Erythroblast (primary cell): ENCODE results near the gene TMPRSS15.

ENCODE experiments used
- DNase-seq, 2 experiments: peaks; one replicate each; lab custom pipeline; 2025; lab: John Stamatoyannopoulos, UW
- GATA1 ChIP-seq: IDR thresholded peaks from 2 replicates; pipeline ENCODE4 v1.6.1; 2011; ENCODE audit warnings: low read depth, mild to moderate bottlenecking, control low read depth, low read length, moderate library complexity
- POLR2A ChIP-seq: IDR thresholded peaks from 2 replicates; pipeline ENCODE4 v1.6.1; 2011; ENCODE audit warnings: mild to moderate bottlenecking, low read length

TMPRSS15 gene

DNA sequence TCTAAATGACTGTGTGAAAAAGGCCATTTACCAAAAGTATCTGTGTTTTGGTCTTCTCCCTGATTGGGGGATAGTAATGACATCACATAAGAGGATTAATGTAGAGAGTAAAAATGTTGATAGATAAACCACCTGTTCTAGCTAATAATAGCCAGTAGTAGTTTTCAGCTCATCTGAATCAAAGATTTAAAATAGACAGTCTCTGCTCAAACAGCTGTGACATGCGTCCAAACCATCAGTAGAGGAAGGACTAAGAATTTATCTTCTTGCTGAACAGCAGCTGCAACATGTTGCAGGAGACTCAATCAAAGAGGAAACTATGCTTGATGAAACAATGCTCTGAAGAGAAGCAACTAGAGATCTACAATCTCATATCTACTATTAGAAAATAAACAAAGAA, 21.4 kb downstream of the TMPRSS15 start:
- TF ChIP-seq POLR2A: no peak
- TF ChIP-seq GATA1: no peak
- no peak for DNase-seq

DNA sequence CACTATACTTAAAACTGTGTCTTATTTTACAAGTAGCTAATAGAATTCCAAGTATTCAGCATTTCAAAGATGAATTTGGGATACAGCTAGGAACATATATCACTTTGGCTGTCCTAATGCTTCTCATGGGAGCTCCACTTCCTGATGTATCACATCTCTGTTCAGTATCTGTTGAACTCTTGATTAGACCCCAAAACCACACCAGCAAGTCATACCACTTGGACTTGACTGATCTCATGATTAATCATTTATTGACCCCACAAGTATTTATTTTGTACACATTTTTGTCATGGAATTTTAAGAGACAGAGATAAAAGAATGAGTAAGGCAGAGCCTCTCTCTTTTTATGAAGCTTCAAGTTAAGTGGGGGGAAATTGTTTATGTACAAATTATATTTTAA, 30.0 kb downstream of the TMPRSS15 start:
- no peak for DNase-seq
- TF ChIP-seq POLR2A (no peak), GATA1 (no peak)

DNA sequence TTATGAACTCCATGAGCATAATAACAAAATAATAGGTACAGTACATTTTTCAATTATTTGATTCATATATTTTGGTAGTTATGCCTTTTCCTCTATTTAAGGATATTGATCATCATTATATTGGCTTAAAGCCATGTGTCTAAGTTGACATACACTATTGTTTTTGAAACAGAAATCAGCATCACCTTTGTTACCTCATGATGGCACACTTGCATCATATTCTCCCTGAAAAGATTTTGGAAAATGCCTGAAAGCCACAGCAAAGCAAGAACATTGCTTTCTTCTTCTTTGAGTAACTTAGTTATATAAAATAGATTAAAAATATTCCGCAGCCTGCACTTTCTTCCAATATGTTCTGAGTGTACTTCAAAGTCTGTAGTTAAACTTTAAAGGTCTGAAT, 33.3 kb downstream of the TMPRSS15 start:
- DNase-seq: no peak
- TF ChIP-seq GATA1 (no peak), POLR2A (no peak)

DNA sequence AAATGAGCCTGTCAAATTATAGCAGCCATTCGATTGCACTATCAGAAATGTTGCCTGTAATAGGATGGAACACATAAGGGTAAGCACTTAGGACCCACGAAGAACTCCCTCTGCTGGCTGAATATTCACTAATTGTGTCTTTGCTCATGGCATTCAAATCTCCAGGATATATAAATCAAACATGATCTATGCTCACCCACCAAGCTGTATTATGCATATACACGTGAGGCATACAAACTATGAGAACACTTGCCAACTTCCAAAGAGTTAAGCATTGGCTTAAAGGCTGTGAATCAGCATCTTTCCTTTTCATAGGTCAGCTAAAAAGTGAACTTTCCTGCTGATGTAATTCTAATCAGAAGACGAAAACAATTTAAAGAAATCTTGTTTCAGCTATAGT, 34.5 kb downstream of the TMPRSS15 start:
- TF ChIP-seq POLR2A (no peak), GATA1 (no peak)
- peak in 1 of 2 experiments; percentile 1 for DNase-seq

DNA sequence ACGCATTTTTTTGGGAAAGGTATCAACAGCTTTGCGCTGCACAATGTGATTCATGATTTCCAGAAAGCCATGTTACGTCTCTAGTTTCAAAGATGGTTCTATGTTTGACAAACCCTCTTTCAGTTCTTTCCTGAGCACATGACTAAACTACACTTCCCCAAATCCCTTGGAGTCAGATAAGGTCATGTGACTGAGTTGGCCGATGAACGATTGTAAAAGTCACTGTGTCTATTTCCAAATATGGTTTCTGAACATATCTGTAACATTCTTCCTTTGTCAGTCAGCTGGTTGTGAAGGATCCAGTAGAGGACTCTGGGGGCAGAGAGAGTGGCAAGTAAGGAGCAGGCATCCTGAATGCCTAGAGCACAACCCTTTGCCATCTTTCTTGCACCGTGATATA, 35.4 kb downstream of the TMPRSS15 start:
- TF ChIP-seq GATA1 (no peak), POLR2A (no peak)
- DNase-seq: no peak

DNA sequence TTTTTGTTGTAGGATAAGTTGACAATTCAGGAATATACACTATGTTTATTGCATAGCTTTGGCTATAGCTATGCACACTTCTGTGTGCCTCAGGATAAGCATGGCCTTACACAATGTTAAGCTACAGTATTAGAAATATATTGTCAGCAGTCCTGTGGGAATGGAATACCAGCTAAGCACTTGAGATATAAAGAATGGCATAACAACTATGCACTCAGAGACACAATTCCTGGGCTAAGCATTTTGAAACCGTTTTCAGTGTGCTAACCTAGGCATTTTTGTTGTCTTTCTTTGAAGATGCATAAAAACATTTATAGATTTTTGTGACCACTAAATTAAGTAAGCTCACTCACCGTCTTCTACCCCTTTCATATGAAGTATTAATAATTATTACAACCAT, 46.8 kb downstream of the TMPRSS15 start:
- TF ChIP-seq POLR2A: no peak
- no peak for TF ChIP-seq GATA1
- no peak for DNase-seq

DNA sequence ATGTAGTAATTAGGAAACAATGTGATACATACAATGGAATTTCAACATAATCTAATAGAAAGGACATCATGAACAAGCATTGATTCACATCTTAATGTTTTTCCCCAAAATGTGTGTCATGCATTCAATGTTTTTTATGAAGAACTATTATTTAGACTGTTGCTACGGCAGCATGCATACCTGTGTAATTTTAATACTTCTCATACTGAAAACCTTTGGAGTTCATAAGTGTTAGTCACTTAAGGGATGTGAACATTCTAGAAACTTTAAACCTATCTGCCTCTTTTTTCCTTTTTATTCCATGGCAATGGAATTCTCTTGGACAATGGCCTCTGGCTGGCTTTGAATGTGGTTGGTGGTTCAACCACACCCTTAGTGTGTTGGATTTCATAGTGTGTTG, 48.6 kb downstream of the TMPRSS15 start:
- no peak for DNase-seq
- TF ChIP-seq POLR2A (no peak), GATA1 (no peak)

DNA sequence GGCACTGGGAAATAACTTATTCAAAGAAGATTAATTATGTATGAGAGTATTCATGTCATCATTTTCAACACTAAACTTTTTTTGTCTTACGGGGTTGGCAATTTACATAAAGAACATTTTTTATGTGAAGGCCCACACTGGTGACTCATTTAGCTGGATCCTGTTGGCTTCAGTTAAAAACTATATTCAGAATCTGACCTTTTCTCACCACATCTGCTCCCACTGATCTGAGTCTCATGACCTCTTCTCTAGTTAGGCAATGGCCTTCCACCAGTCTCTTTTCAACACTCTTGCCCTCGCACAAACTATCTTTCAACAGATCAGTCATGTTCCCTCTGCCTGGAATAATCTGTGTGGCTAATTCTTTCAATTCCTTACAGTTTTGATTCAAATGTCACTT, 53.4 kb downstream of the TMPRSS15 start:
- no peak for DNase-seq
- TF ChIP-seq GATA1 (no peak), POLR2A (no peak)

DNA sequence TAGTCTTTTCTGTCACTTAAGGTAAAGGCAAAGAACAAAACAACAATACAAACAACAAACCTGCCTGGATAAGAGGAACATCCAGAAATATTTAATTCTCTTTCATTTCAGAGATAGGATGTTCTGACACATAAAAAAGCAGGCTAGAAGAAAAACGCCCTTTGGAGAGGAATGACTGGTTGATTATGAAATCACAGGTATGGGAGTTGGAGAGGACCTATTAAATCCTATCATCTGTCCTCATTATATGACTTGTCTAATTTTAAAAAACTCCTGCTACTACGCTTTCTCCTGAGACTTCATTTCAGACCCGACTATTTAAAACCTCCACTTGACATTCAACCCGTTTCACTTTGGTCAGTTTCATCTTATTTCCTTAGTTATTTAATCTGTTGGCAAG, 54.1 kb downstream of the TMPRSS15 start:
- TF ChIP-seq POLR2A (no peak), GATA1 (no peak)
- no peak for DNase-seq

DNA sequence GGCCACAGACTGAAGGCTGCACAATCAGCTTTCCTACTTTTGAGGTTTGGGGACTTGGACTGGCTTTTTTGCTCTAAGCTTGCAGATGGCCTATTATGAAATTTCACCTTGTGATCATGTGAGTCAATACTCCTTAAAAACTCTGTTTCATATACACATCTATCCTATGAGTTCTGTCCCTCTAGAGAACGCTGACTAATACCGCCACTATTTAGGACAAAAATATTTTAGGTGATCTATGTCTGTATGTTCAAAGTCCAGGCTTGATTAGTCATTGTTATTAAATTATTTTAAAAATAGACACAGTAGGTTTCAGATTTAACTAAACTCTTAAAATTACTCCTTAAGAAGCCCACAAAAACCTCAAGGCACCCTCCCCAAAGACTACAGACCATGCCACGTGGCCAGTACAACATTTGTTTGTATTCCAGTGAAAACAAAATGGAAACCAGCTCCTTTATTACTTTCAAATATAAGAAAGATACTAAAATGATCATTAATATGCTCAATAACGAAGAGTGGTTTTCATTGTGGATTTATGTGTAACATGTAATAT, 63.1 kb downstream of the TMPRSS15 start:
- no peak for TF ChIP-seq GATA1
- no peak for TF ChIP-seq POLR2A
- no peak for DNase-seq

DNA sequence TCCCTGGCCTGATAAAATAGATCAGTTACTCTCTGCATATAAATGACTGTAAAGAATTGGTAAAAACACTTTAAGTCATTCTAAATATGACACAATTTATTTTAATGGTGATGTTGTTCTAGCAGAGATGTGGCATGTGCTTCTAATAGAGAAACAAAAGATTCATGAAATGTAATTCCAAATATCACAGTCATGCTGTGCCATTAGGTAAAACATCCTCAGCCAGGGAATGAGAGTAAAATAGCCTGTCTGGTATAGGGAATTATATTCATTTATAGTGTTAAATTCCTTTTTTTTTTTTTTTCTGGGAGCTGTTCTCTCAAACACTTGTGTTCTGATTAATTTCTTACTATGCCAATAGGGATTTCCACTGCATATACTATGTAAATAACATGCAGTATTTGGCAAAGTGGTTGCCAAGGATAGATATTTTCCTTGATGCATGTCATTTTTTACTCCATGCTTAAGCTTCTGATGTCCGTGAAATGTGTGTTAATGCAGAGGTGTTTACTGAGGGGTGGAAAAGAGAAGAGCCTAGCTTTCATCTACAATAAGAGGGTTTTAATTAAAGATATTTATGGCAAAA, 67.8 kb downstream of the TMPRSS15 start:
- no peak for DNase-seq
- TF ChIP-seq POLR2A (no peak), GATA1 (no peak)

DNA sequence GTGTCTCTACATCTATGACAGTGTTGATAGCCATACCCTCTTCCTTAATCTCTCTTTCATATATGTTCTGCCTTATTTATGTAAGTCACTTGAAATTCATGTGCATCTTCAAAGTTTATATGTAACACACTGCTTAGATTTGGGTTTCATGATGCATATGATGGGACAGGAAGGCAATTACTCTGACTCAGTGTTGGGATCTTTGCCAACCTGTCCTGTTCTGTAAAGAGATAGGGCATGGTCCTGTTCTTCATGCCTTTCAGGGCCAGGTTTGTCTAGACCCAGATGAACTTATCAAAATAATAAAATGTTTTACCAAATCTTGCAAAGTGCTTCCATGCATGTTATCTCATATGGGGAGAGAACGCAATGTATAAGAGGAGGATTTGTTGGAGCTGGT, 69.5 kb downstream of the TMPRSS15 start:
- DNase-seq: no peak
- TF ChIP-seq GATA1 (no peak), POLR2A (no peak)

DNA sequence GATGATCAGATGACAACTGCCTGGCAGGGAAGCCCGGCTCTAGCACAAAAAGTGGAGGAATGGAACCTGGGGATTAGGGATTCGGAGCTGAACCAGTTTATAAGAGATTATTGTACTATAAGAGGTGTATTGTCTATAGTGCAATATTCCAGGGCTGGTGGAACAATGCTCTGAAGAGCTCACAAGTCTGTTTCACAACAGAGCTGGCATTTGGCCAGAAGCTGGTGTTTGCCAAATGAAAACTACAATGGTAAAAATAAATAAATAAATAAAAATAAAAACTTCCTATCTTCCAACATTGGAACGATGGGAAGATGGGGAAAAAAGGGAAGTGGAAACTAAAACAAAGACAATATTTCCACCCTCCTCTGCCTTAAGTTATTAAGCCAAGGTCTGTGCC, 85.4 kb downstream of the TMPRSS15 start:
- TF ChIP-seq POLR2A: no peak
- TF ChIP-seq GATA1: no peak
- no peak for DNase-seq

DNA sequence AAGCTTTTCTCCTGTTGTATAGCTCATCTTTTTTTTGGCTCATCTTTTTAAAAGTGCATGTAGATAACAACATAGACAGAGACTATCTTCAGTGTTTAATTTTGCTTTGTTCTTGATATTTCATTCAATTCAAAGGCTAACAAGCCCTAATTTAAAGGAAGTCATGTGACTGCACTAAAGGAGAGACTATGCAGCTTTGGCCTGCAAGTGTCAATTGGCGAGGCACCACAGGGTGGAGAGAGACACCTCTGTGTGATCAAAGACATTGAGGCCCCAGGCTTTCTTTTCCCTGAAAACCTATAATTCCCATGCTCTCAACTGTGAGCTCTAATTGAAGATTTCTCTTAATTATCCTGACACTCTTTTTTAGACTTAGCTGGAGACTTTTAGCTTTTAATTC, 105.4 kb downstream of the TMPRSS15 start:
- TF ChIP-seq GATA1 (no peak), POLR2A (no peak)
- DNase-seq: no peak

DNA sequence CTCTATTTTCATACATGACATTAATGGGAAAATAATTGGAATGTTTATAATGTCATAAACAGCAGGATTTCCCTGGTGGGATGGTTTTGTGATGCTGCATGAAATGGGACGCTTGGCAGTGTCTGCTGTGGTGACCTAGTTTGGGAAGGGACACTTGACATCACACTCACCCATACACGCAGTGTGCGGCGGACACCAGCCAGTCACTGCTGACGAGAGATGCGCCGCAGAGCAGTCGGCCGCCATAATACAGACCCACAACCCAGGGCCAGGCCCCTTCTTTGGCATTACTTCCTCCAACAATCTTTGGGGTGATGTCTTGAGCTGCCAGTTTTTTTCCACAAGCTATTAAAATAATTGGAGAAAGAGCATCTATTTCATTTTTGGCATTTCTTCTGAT, 109.5 kb downstream of the TMPRSS15 start:
- TF ChIP-seq POLR2A: no peak
- TF ChIP-seq GATA1: no peak
- DNase-seq: no peak
